COR-L47 (cell line): ENCODE results near the gene PHC2.

ENCODE experiments used
- DNase-seq: peaks from one replicate; lab custom pipeline; 2025; lab: John Stamatoyannopoulos, UW

Gene PHC2

DNA sequence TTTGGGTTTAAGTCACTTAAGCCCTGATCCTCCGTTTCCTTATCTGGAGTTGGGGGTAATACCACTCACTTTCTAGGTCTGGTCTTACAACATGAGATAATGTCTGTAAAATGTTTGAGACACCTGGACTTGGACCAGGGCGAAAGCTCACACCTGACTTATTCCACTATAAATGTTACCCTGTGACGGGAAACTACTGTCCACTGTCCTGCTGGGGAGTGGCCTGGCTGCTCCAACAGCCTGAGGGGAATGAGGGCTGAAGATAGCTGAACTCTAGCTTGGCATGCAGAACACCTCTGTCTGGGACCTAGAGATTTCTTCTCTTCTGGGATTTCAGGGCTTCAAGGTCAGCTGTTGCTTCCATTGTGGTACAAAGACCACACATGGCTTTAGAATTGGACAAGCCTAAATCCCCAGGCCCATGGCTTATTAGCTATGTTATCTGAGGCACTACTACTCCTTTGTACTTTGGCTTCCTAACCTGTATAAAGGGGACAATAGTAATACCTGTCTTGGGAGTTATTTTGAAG is 100.5 kb downstream of the PHC2 start:
- DNase-seq: no peak

DNA sequence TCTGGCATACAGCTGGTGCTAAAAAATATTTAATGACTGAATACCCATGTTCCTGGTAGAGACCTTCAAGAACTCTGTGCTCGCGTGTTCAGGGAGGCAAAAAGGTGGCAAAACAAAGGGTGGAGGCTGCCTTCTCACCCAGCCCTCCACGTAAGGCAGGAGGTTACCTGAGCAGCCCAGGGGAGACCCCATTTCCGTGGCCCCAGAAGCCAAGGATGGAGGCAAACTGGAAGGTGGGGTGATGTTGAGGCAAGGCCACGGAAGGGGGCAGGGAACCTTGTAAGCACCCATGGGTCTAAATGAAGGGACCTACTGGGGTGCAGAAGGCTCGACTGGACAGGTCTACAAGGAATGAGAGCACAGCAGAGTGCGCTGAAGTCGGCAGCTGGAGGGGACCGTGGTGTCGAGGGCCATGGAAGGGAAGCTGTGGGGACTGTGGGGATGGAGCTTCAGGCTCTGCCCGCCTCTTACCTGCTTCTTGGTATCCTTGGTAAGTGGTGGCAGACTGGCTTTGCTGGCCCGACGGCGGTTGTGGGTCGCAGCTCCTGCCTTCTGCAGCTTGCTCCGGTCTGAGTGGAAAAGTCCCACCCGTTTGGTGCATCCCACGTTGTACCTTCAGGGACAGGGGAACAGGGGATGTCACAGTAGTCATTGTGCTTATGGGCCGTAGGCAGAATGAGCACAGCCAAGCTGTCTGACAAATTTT is 101.1 kb downstream of the PHC2 start:
- no peak for DNase-seq

DNA sequence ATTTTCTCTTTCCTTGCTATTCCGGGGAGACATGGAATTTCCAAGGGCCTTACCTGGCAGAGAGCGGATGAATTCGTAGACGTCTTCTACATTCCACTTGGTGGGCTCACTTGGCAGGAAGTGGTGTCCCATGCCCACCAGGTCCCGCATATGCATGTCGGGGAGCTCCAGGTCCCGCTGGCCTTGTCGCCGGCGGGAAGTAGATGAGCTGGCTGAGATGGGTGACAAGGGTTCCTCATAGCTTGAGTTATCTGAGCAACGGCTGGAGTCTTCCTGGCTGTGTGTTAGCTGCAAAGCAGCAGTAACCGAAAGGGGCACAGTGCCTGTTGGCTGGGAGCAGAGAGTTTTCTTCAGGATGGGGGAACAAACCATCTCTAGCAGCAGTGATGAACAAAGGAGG is 102.1 kb downstream of the PHC2 start:
- DNase-seq: no peak

DNA sequence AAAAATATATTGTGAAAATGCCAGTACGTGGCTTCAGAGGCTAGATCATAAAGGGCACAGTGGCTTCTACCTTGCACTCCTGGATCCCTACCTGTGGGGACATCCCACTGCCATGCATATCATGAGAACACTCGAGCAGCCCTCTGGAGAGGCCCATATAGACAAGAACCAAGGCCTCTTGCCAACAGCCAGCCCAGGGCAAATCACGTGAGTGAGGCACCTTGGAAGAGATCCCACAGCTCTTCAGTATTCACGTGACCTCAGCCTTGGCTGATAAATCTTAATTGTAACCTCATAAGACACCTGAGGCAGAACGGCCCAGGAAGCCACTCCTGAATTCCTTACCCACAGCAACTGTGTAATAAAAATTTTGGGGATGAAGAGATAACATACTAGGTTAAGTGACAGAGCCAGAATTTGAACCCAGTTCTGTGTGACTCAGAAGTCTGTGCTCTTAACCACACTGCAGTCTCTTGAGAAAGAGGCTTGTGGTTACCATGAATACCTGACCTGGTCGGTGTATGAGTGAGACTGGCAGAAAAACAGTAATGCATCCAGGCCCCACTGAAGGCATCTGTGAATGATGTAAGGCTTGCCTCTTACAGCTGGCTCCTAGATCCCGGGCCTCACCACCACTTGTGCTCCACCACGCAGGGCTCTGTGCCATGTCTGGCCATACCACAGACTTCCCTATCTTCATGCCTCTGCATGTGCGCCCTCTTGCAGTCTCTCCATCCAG is 103.1 kb downstream of the PHC2 start:
- DNase-seq: no peak

DNA sequence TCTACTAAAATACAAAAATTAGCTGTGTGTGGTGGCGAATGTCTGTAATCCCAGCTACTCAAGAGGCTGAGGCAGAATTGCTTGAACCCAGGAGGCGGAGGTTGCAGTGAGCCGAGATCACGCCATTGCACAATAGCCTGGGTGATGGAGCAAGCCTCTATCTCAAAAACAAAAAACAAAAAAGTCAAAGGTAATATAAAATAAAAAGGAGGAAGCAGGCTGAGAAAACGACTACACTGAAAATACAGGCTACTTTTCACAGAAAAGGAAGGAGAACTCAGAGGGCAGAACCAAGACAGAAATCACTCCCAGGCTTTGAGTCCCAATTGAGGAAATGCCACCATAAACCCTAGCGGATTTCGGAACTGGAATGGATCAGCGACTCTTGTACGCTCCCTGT is 104.1 kb downstream of the PHC2 start:
- no peak for DNase-seq

DNA sequence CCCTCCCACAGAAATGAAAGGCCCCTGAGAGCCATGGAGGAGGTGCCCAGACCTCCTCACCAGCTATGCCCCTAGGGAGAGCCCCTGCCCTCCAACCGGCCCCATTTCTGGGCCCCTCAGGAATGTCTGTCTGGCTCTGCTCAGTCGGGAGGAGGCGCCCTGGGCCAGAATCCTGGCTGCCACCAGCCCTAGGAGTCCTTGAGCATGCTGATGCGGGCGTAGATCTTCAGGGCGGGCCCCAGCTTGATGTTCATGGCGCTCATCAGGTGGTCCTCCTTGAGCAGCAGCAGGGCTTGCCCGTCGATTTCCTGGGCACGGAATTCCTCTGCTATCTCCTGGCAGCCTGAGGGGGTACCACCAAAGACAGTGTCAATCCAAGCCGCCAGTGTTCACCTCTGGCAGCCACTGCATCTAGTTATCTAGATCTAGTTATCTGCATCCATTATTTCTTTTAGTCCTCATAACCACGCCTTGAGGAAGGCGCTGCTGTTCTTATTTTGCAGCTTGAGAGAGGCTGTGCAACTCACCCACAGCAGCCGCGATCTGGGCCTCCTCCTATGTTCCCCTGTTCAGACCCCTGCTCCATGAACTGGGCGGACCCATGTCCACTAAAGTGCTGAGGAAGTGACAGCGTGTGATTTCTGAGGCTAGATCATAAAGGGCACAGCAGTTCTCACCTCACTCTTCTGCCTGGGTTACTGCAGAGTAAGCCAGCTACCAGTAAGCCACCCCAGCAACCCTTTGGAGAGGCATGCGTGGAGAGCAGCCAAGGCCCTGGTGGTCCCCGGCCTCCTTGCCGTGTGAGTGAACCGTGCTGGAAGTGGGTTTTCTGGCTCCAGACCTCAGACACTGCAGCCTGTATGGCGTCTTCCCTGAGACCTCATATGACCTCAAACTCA is 106.0 kb downstream of the PHC2 start:
- DNase-seq: no peak

DNA sequence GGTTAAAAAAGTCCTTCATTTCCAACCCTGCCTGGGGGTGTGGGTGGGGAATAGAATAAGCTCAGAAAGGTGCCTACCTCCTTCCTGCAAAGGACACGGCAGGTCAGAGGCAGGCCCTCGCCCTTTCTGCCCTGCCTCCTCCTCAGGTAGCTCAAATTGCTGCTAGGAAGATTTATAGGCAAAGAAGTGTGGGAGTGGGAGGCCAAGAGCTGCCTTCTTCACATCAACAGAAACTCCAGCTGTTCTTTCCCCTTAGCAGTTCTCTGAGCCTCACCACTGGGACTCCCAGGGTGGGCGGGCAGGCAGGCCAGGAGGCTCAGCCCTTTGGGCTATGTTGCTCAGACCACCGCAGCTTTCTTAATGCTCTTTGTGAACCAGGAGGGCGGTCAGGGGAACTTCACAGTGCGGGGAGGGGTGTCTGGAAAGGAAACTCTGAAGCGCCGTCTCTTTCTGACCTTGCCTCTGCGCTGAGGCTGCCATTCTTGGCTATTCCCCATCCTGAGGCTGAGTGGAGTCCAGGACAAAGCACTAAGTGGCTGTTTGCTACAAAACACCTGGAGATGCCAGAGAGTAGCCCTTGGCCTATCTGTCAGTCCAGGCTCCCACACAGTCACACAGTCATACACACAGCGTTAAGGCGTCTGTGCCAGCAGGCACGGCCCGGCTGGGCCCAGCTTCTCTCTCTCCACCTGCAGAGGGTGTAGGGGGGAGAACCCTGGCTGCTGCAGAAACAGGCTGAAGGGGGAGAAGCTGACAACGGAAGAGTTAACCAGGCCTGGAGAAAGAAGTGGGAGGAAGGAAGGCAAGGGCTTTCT is 107.0 kb downstream of the PHC2 start:
- DNase-seq: no peak

DNA sequence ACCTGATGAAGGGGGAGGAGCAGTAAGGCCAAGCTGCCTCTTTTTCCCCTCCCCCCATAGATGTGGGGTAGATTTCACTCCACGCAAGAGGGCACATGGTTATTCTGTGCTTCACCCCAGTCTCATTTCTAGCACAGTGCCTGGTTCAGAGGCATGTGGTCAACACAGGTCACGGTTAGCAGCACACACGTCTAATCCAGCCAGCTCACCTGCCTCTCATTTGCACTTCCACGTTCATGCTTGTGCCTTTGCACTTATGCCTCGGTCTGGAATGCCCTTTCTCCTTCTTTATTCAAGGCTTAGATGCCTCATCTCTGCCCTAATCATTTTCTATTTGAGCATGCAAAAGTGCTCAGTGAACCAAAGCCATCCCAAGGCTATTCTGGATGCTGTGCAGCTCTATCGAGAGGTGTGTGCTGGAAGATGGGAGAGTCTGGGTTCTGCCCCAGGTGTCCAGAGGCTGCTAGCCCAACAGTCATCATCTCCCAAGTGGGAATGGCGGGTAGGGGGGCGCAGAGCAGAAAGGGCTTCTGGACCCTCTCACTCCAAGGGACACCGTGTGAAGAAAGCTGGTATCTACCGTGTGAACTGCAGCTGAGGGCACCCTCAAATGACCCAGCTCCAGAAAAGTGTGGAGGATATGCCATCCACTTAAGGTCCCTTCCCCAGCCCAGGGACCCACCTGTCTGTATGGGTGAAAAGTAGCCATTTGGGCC is 107.9 kb downstream of the PHC2 start:
- no peak for DNase-seq

DNA sequence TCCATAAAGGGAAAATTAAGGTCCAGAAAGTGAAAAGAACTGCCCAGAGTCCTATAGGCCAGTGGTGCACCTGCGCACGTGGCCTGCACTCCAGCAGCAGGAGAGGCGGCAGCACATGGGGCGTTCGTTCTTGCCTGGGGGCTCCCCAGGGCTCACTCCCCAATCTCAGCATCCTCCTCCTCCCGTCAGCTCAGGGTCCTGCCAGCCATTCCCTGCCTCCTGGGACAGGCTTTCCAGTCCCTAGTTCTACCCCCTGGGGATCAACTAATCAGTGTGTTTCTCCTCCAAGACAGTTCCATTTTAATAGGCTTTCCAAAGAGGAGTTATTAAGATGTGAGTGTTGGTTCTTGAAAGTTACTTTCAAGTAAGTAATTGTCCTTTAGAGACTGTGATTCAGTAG is 108.8 kb downstream of the PHC2 start:
- DNase-seq: no peak

DNA sequence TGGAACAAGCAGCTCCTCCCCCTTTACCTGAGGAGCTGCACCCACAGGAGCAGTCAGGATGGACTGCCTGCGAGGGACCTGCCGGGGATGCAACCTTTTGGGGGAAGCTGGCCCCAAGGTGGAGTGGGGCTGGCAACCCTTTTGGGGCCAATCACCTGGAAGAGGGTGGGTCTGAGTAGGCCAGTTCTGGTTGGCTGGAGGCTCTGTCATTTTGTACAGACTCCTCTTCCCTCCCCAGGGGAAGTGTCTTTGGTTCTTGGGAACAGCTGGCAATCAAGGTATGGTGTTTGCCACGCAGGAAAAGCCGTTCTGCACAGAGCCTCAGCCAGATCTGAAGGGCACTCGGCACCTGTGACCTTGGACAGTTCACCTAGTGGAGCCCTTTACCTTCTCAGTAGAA is 109.7 kb downstream of the PHC2 start:
- DNase-seq: no peak

DNA sequence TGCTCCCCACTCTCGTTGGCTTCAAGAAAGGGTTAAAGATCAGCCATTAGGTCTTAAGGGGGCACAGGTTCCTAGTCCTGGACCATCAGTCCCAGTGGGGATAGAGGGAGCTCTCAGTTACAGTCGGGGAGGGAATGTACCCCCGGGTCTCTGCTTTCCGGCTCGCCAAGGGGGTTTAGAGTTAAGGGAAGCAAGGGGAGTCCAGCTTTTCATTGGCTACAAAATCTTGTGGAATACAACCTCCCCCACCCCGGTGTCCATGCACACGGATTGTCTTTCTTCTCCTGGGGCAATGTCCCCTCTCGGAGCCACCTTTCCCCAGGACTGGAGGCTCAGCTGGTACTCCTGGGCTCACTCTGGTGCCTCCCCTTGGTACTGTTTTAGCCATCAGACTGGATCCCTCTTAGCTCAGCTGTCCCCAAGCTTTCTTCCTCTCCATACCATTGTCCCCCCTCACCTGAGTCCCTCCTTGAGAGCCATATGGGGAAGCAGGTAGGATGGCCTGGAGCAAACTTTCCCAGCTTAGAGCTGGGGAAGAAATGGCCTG is 110.2 kb downstream of the PHC2 start, which contains the start of gene A3GALT2:
A3GALT2 (minus strand) TSS at position 480 of the 547 bp plus-strand sequence; CDS start at position 480, 0 bp downstream.
- no peak for DNase-seq

DNA sequence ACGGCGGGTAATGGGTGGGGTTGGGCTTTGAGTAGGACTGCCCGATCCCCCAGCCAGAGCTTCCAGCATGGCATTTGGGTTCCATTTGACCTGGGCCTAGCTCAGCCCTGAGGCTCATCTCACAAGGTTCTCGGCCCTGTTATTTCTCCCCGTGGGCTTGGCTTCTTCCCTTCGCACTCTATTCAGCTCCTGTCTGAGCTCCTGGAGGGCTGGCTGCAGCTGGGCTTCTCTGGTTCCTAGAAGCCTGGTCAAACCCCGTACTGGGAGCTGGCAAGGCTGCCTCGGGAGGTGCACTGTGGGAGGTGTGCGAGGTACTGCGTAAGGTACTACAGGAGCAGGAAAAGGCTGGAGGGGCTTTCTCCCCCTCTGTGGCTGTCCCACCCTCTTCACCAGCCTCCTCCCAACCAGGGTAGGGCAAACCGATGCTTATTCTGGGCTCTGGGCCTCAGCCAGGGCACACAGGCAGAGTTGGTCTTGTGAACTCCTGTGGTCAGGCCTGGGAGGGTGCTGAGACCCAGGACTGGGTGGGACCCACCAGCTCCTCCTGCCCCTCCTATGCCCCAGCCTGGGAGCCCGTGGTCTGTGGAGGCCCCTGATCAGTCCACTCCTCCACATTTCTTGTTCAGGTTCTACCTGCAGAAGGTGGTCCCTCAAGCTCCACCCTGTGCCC is 110.8 kb downstream of the PHC2 start:
- no peak for DNase-seq

DNA sequence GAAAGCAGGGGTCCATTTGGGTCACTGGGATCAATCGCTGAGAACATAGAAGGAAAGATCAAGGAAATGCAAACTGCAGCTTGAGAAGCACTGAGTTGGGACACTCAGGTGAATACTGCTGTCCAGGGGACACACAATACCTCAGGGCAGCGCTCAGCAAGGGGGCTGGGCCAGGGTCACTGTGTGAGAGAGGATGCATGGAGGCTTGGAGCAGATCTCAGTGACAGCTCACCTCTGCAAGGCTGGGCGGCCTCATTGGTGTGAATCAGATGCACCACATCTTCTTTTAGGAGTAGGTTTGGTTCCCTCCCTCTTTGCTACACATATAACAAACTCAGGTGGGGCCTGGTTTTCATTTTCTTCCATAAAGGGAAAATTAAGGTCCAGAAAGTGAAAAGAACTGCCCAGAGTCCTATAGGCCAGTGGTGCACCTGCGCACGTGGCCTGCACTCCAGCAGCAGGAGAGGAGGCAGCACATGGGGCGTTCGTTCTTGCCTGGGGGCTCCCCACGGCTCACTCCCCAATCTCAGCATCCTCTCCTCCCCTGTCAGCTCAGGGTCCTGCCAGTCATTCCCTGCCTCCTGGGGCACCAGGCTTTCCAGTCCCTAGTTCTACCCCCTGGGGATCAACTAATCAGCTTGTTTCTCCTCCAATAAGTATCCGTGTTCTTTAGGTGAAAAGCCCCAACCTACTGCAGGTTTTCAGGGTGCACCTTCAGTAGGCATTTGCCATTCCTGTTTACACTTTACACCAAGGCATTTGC is 111.5 kb downstream of the PHC2 start:
- no peak for DNase-seq

DNA sequence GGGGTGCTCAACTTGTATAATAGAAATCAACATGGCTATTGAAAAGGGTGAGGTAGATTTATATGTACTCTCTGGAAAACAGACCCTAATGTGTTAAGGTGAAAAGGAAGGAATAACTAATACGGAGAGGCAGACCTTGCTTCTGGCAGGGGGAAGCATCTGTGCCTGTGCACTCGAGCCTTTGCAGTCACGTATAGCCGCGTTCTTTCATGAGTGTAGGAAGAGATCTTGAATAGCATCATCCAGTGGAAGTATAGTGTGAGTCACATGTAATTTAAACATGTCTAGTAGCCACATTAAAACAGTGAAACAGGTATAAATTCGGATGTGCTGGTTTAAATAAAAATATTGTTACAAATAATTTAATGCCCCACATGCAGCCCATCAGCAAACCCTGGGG is 112.9 kb downstream of the PHC2 start:
- no peak for DNase-seq

DNA sequence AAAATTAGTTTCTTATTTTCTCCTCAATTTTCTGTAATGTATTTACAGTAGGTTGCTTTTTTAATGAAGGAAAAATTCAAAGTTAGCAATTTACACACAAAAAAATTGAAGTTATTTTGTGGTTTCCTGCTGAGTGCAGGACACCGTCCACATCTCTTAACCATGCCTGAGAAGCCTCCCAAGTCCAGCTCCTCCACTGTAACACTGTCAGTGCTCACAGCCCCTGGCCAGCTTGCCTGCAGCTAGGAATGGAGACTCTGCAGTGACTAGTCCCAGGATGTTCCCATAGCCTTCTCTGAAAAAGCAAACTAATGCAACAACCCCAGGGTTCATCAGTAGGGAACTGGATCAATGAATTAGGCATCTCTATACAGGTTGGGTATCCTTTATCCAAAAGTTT is 113.5 kb downstream of the PHC2 start:
- no peak for DNase-seq

DNA sequence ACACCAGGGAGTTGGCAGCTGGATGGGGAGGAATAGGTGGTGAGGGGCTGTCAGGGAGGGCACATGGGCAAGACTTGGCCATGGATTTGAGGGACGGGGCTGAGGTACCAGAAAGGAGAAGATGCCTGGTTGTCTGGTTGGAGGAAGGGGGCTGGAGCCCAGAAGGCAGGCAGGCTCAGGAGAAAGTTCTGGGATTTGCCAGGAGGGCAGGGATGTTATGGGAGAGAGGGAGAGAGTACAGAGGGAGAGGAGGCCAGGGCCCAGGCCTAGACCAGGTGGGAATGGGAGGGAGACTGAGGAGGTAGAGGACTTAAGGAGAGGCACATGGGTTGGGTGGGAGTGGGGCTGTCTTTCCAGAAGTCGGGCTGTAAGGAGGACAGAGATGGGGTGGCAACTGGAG is 114.3 kb downstream of the PHC2 start:
- no peak for DNase-seq

DNA sequence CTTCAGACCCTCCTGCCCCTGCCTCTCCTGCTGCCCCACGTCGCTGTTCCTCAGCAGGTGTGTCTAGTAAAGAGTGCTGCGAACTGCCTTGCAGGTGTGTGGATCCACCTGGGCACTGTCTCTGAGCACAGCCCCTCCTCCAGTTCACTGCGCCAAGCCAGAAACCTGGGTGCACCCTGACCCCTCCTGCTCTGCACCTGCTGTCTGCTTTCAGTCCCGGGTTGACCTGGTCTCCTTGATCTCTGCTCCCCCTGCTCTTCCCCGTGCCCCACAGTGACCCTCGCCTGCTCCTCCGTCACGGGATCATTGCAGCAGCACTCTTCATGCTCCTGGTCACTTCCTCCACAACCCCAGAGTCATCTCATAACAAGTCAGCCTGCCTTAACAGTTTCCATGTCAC is 116.5 kb downstream of the PHC2 start:
- DNase-seq: no peak

DNA sequence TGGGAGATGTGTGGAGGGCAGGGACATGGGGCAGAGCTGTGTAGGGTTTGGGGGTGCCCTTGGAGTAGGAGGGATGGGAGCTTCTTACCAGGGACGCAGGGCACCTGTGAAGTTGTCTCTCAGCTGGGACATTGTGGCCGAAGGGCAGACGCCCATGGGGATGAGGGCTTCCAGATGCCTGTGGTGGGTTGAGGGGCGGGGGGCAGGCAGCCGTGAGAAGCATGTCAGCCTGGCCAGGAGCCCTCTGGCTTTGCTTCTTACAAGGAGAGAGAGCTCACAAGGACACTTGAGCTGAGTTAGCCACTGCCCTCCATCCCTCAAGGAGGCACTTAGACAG is 118.5 kb downstream of the PHC2 start:
- DNase-seq: no peak

DNA sequence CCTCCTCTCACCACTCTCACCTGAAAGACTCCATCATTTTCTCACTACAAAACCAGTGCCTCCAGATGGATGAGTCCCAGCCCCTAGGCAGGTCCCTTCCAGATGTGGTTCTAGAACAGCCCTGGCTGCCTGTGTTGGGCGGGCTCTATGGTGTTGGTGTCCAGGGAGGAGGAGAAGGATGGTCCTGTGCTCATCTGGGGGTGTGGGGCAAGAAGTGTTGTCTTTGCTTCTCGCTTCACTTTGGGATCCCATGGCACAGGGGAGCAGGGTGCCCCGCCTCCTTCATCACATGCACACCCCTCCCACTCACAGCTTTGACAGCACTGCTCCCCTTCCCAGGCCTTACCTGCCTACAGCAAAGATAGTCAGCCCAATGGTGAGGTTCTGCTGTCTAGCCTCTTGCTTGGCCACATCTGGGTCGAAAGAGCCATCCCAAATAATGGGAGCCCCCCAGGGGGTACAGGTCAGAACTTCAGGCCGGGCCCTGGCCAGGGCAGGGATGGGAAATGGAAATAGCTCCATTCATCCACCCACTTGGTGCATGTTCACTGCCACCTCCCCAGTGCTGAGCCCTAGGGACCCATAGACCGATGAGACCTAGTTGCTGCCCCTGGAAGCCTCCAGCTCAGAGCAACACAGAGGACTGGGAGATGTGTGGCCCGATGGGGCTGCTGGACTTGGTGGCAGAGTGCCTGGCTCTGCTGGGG is 119.0 kb downstream of the PHC2 start:
- DNase-seq: no peak
